IMR-90 (cell line): ENCODE measurements around the gene CHST8. TPM values are rescaled to one million over a fixed set of nuclear protein-coding genes. Genes with fewer than 3 reads are reported as not detected.

Experiments used
- ATAC-seq: fragments of 200-7000 bp; cut with Tn5 transposase; 2 replicates; pipeline ENCODE4 v1.9.1; 2020; ENCODE audit warnings: low read depth, mild to moderate bottlenecking, moderate library complexity
- BruUV-seq: library from RNA; stranded (reverse); fragments of 400-500 nt; replicated peaks from 2 replicates; lab custom pipeline; 2021; lab: Mats Ljungman, UMichigan
- CTCF ChIA-PET: fragments of 300-600 bp; formaldehyde crosslinking; extraction: SDS; loops from one replicate; lab custom pipeline; 2021; ENCODE audit warnings: antibody characterized with exemption; lab: Yijun Ruan, JAX
- POLR2A ChIA-PET: fragments of 300-600 bp; sonication (Branson Sonifier 250); formaldehyde crosslinking; loops from one replicate; lab custom pipeline; 2022; ENCODE audit warnings: antibody characterized with exemption; ENCODE audit not compliant: unreplicated experiment; lab: Charles Lee
- DNase-seq: peaks from one replicate; pipeline ENCODE4 v3.0.0; 2013
- H2AFZ ChIP-seq: replicated peaks from 2 replicates; pipeline ENCODE3; 2013; ENCODE audit warnings: low read length, mild to moderate bottlenecking; ENCODE audit not compliant: poor library complexity
- H2AK5ac ChIP-seq: 2 replicates; pipeline ENCODE4 v1.6.1; 2013; ENCODE audit warnings: low read depth, low read length, inconsistent platforms
- H2AK9ac ChIP-seq: replicated peaks from 2 replicates; pipeline ENCODE3; 2013; ENCODE audit warnings: mild to moderate bottlenecking, low read depth, low read length, moderate library complexity; ENCODE audit not compliant: poor library complexity
- H2BK120ac ChIP-seq: 2 replicates; pipeline ENCODE4 v1.6.1; 2013; ENCODE audit warnings: low read depth, low read length, inconsistent platforms
- H2BK15ac ChIP-seq: 3 replicates; pipeline ENCODE4 v1.6.1; 2013; ENCODE audit warnings: low read depth, low read length, inconsistent platforms
- H2BK20ac ChIP-seq: 2 replicates; pipeline ENCODE4 v1.6.1; 2013; ENCODE audit warnings: low read depth, mild to moderate bottlenecking, inconsistent platforms, low read length, moderate library complexity
- H2BK5ac ChIP-seq: 2 replicates; pipeline ENCODE4 v1.6.1; 2013; ENCODE audit warnings: mild to moderate bottlenecking, low read depth, low read length, inconsistent platforms; ENCODE audit not compliant: poor library complexity, severe bottlenecking
- H3K14ac ChIP-seq: replicated peaks from 2 replicates; pipeline ENCODE4 v1.6.1; 2013; ENCODE audit warnings: low read depth, low read length, inconsistent platforms
- H3K18ac ChIP-seq: 2 replicates; pipeline ENCODE4 v1.6.1; 2013; ENCODE audit warnings: low read depth, low read length, control low read depth
- H3K23ac ChIP-seq: 2 replicates; pipeline ENCODE4 v1.6.1; 2013; ENCODE audit warnings: low read depth, low read length, inconsistent platforms
- H3K27ac ChIP-seq: 2 replicates; pipeline ENCODE4 v1.5.1; 2013; ENCODE audit warnings: mild to moderate bottlenecking, control low read depth, low read length; ENCODE audit not compliant: insufficient read depth
- H3K27me3 ChIP-seq: 2 replicates; pipeline ENCODE4 v1.6.1; 2013; ENCODE audit warnings: low read length; ENCODE audit not compliant: control insufficient read depth, insufficient read depth
- H3K36me3 ChIP-seq: 2 replicates; pipeline ENCODE4 v1.6.1; 2013; ENCODE audit warnings: low read length, mixed read lengths; ENCODE audit not compliant: control insufficient read depth, insufficient read depth
- H3K4ac ChIP-seq: 2 replicates; pipeline ENCODE4 v1.6.1; 2013; ENCODE audit warnings: low read depth, low read length, inconsistent platforms
- H3K4me1 ChIP-seq: 2 replicates; pipeline ENCODE4 v1.6.1; 2013; ENCODE audit warnings: low read length, mixed read lengths; ENCODE audit not compliant: control insufficient read depth, insufficient read depth
- H3K4me2 ChIP-seq: 2 replicates; pipeline ENCODE4 v1.6.1; 2013; ENCODE audit warnings: low read depth, mild to moderate bottlenecking, control low read depth, low read length, moderate library complexity
- H3K4me3 ChIP-seq: 2 replicates; pipeline ENCODE4 v1.5.1; 2013; ENCODE audit warnings: low read depth, mild to moderate bottlenecking, control low read depth, low read length, moderate library complexity; ENCODE audit not compliant: insufficient read depth
- H3K56ac ChIP-seq: 2 replicates; pipeline ENCODE4 v1.6.1; 2013; ENCODE audit warnings: low read length, inconsistent platforms; ENCODE audit not compliant: insufficient read depth; ENCODE audit errors: extremely low read depth
- H3K79me1 ChIP-seq, 2 experiments: 2 replicates each; pipeline ENCODE4 v1.6.1; 2013; ENCODE audit warnings: low read length in 2 of 2, inconsistent platforms in 1 of 2, low read depth in 1 of 2
- H3K9ac ChIP-seq: 2 replicates; pipeline ENCODE4 v1.6.1; 2013; ENCODE audit warnings: low read depth, low read length, control low read depth
- H3K9me1 ChIP-seq: 2 replicates; pipeline ENCODE4 v1.6.1; 2013; ENCODE audit warnings: low read length, inconsistent platforms; ENCODE audit not compliant: insufficient read depth
- H3K9me3 ChIP-seq: 2 replicates; pipeline ENCODE4 v1.6.1; 2013; ENCODE audit warnings: low read length; ENCODE audit not compliant: control insufficient read depth, insufficient read depth
- H4K20me1 ChIP-seq: 2 replicates; pipeline ENCODE4 v1.6.1; 2013; ENCODE audit warnings: low read length, inconsistent platforms; ENCODE audit not compliant: insufficient read depth
- H4K5ac ChIP-seq: 2 replicates; pipeline ENCODE4 v1.6.1; 2013; ENCODE audit warnings: mild to moderate bottlenecking, low read depth, low read length, control low read depth
- H4K8ac ChIP-seq, 2 experiments: 2 replicates each; pipeline ENCODE4 v1.6.1; 2013; ENCODE audit warnings: low read depth in 2 of 2, low read length in 2 of 2, control low read depth in 1 of 2, inconsistent platforms in 1 of 2
- H4K91ac ChIP-seq: 2 replicates; pipeline ENCODE4 v1.6.1; 2013; ENCODE audit warnings: low read depth, low read length, inconsistent platforms; ENCODE audit not compliant: insufficient read depth
- BHLHE40 ChIP-seq: fragments of 150-350 bp; IDR thresholded peaks from 2 replicates; pipeline ENCODE4 v1.6.1; 2016; ENCODE audit warnings: mild to moderate bottlenecking, low read depth, low read length
- CEBPB ChIP-seq: IDR thresholded peaks from 2 replicates; pipeline ENCODE4 v1.6.1; 2012; ENCODE audit warnings: low read depth, low read length, improper control_type of control experiment
- CHD1 ChIP-seq: IDR thresholded peaks from 2 replicates; pipeline ENCODE4 v1.6.1; 2012; ENCODE audit warnings: low read depth, low read length, improper control_type of control experiment
- FOS ChIP-seq: fragments of 150-350 bp; IDR thresholded peaks from 2 replicates; pipeline ENCODE4 v1.6.1; 2016; ENCODE audit warnings: low read depth, low read length
- MAFK ChIP-seq: IDR thresholded peaks from 2 replicates; pipeline ENCODE4 v1.6.1; 2012; ENCODE audit warnings: low read depth, low read length, improper control_type of control experiment
- MAZ ChIP-seq: IDR thresholded peaks from 2 replicates; pipeline ENCODE4 v1.6.1; 2012; ENCODE audit warnings: low read depth, mild to moderate bottlenecking, low read length, improper control_type of control experiment, moderate library complexity, borderline replicate concordance
- MXI1 ChIP-seq: IDR thresholded peaks from 2 replicates; pipeline ENCODE4 v1.6.1; 2012; ENCODE audit warnings: low read depth, mild to moderate bottlenecking, low read length, moderate library complexity, borderline replicate concordance
- NFE2L2 ChIP-seq: fragments of 150-350 bp; IDR thresholded peaks from 2 replicates; pipeline ENCODE4 v1.6.1; 2016; ENCODE audit warnings: low read depth, mild to moderate bottlenecking, low read length
- POLR2A ChIP-seq: IDR thresholded peaks from 2 replicates; pipeline ENCODE4 v1.6.1; 2012; ENCODE audit warnings: mild to moderate bottlenecking, low read depth, low read length
- RAD21 ChIP-seq: IDR thresholded peaks from 2 replicates; pipeline ENCODE4 v1.6.1; 2012; ENCODE audit warnings: low read length, improper control_type of control experiment
- RCOR1 ChIP-seq: IDR thresholded peaks from 2 replicates; pipeline ENCODE4 v1.6.1; 2012; ENCODE audit warnings: mild to moderate bottlenecking, low read length, improper control_type of control experiment; ENCODE audit not compliant: insufficient replicate concordance
- RFX5 ChIP-seq: IDR thresholded peaks from 2 replicates; pipeline ENCODE4 v1.8.0; 2012; ENCODE audit warnings: low read depth, mild to moderate bottlenecking, low read length, moderate library complexity
- SMC3 ChIP-seq: fragments of 150-350 bp; IDR thresholded peaks from 2 replicates; pipeline ENCODE4 v1.6.1; 2016; ENCODE audit warnings: low read depth, mild to moderate bottlenecking, antibody characterized with exemption, low read length, moderate library complexity
- WGBS, 2 experiments: methylation state at CpG; one replicate each; pipeline versions ENCODE4 v1.1.5 to v1.1.7; 2013; ENCODE audit warnings: missing lambda C conversion rate in 2 of 2; ENCODE audit not compliant: insufficient read length in 1 of 2; ENCODE audit errors: extremely low coverage in 2 of 2; 5-methylcytosine and 5-hydroxymethylcytosine counted together
- dilution Hi-C: fragments of 300-500 bp; cut with HindIII; formaldehyde crosslinking; loops from one replicate; pipeline ENCODE4 v1.14.3; 2018; ENCODE audit warnings: low sequenced_read_pairs; ENCODE audit not compliant: unreplicated experiment
- in situ Hi-C: fragments of 300-500 bp; cut with MboI; formaldehyde crosslinking; loops from 3 replicates; pipeline ENCODE4 v1.14.3; 2019; ENCODE audit warnings: low sequenced_read_pairs, inconsistent platforms, mixed read lengths
- intact Hi-C: fragments of 100-400 bp; cut with micrococcal nuclease; formaldehyde crosslinking; loops from 2 replicates; pipeline ENCODE4 v1.10.0; 2022
- polyA plus RNA-seq, 3 experiments: library from polyadenylated mRNA; depleted of rRNA; stranded (reverse); fragments of >200 nt; gene quantifications; 2 replicates each; pipeline ENCODE4 v1.2.3, GENCODE V29; 2012; ENCODE audit warnings: low replicate concordance in 1 of 3
- total RNA-seq: library from RNA; depleted of rRNA; stranded (reverse); fragments of >200 nt; gene quantifications from 2 replicates; pipeline ENCODE4 v1.2.3, GENCODE V29; 2012
- TF ChIP-seq, protein P1 (sequence below): fragments of 150-350 bp; IDR thresholded peaks from 2 replicates; pipeline ENCODE4 v1.6.1; 2017; ENCODE audit warnings: mild to moderate bottlenecking, antibody characterized with exemption, low read length, low read depth
- TF ChIP-seq, protein P2 (sequence below): fragments of 150-350 bp; IDR thresholded peaks from 2 replicates; pipeline ENCODE4 v1.6.1; 2016; ENCODE audit warnings: low read depth, mild to moderate bottlenecking, low read length, moderate library complexity, borderline replicate concordance
- TF ChIP-seq, protein P3 (sequence below): conservative IDR thresholded peaks from 2 replicates; pipeline ENCODE4 v1.5.1; 2012; ENCODE audit warnings: mild to moderate bottlenecking, low read depth, low read length, improper control_type of control experiment

CHST8 gene
- total and polyA plus RNA-seq, 2 of the 4 experiments (the other 2 are of a cell fraction): not detected

DNA sequence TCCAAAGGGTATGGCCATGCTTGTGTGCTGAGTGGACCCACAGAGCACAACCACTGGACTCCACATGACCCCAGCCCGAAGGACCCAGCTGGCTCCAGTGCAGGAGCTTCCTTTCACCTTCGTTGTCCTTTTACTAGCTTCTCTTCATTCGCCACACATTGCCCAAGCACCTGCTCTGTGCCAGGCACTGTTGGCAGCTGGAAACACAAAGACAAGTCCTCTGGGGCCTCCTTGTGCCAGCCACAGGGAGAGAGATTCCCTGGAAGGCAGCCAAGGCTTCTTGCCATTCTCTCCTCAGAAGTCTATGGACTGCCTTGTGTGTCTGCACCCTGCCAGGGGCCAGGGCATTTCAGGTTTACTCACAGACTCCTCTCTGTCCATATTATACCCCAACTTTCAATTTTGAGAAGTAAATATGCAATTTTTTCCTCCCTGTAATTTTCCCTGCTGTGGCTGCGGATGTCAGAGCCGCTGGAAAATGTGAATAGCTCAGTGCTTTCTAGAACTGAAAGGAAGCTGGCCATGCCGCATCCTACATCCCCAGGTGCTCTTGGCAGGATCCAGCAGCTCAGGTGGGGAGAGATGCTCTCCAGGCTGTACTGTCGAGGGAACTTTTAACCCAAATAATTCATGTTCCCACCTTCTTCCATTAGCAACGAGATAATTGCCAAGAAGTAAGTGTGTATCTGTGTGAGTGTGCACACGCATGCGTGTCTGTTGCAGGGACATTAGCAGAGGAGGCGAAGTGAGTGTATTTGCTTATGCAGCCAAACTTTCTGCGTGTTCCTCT lies 57.2 kb downstream of the CHST8 start:
- H4K8ac ChIP-seq: no peak overlapping the region
- no peak for TF ChIP-seq RAD21
- TF ChIP-seq, protein P1, sequence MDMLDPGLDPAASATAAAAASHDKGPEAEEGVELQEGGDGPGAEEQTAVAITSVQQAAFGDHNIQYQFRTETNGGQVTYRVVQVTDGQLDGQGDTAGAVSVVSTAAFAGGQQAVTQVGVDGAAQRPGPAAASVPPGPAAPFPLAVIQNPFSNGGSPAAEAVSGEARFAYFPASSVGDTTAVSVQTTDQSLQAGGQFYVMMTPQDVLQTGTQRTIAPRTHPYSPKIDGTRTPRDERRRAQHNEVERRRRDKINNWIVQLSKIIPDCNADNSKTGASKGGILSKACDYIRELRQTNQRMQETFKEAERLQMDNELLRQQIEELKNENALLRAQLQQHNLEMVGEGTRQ: no peak
- no peak for TF ChIP-seq MXI1
- TF ChIP-seq RFX5: no peak
- no peak for TF ChIP-seq BHLHE40
- TF ChIP-seq CHD1: no peak
- TF ChIP-seq CEBPB: no peak
- TF ChIP-seq POLR2A: no peak
- TF ChIP-seq NFE2L2: no peak
- TF ChIP-seq MAZ: no peak
- TF ChIP-seq, protein P2, sequence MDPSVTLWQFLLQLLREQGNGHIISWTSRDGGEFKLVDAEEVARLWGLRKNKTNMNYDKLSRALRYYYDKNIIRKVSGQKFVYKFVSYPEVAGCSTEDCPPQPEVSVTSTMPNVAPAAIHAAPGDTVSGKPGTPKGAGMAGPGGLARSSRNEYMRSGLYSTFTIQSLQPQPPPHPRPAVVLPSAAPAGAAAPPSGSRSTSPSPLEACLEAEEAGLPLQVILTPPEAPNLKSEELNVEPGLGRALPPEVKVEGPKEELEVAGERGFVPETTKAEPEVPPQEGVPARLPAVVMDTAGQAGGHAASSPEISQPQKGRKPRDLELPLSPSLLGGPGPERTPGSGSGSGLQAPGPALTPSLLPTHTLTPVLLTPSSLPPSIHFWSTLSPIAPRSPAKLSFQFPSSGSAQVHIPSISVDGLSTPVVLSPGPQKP: no peak
- TF ChIP-seq SMC3: no peak
- TF ChIP-seq, protein P3, sequence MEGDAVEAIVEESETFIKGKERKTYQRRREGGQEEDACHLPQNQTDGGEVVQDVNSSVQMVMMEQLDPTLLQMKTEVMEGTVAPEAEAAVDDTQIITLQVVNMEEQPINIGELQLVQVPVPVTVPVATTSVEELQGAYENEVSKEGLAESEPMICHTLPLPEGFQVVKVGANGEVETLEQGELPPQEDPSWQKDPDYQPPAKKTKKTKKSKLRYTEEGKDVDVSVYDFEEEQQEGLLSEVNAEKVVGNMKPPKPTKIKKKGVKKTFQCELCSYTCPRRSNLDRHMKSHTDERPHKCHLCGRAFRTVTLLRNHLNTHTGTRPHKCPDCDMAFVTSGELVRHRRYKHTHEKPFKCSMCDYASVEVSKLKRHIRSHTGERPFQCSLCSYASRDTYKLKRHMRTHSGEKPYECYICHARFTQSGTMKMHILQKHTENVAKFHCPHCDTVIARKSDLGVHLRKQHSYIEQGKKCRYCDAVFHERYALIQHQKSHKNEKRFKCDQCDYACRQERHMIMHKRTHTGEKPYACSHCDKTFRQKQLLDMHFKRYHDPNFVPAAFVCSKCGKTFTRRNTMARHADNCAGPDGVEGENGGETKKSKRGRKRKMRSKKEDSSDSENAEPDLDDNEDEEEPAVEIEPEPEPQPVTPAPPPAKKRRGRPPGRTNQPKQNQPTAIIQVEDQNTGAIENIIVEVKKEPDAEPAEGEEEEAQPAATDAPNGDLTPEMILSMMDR: no peak
- TF ChIP-seq MAFK: no peak
- TF ChIP-seq FOS: no peak
- TF ChIP-seq RCOR1: no peak
- no peak overlapping the region for H2AK9ac ChIP-seq
- intact Hi-C loops: no loop called here
- H3K4me2 ChIP-seq: no peak overlapping the region
- no peak overlapping the region for H3K4me3 ChIP-seq
- H3K14ac ChIP-seq: no peak overlapping the region
- H3K4ac ChIP-seq: no peak overlapping the region
- ChIA-PET CTCF (no interaction called here), POLR2A (no interaction called here)
- no TSS peak for BruUV-seq
- dilution Hi-C loops: no loop called here
- no peak overlapping the region for H2BK120ac ChIP-seq
- H3K56ac ChIP-seq: no peak overlapping the region
- H3K23ac ChIP-seq: no peak overlapping the region
- DNase-seq (no peak), ATAC-seq (no peak)
- no peak overlapping the region for H2AK5ac ChIP-seq
- H3K18ac ChIP-seq: no peak overlapping the region
- in situ Hi-C loops: no loop called here
- no peaks in the 10 kb centered on the region for H3K79me1 ChIP-seq
- no peak overlapping the region for H2BK15ac ChIP-seq
- 71% methylated on average over 4 of the region's 12 CpGs; no CpG with 5 or more reads in 1 of the 2 experiments for WGBS, 2 experiments
- no peak overlapping the region for H3K27ac ChIP-seq
- H3K27me3 ChIP-seq: no peaks in the 10 kb centered on the region
- no peak overlapping the region for H4K5ac ChIP-seq
- no peaks in the 10 kb centered on the region for H3K36me3 ChIP-seq
- no peak overlapping the region for H2AFZ ChIP-seq
- H3K9me3 ChIP-seq: no peaks in the 10 kb centered on the region
- no peaks in the 10 kb centered on the region for H4K20me1 ChIP-seq
- no peaks in the 10 kb centered on the region for H3K9me1 ChIP-seq
- H2BK20ac ChIP-seq: no peak overlapping the region
- H4K91ac ChIP-seq: no peak overlapping the region
- H3K9ac ChIP-seq: no peak overlapping the region
- H3K4me1 ChIP-seq: no peaks in the 10 kb centered on the region
- no peak overlapping the region for H2BK5ac ChIP-seq
